Mesenchymal stem cell (in vitro differentiated cells and primary cell): Measurements from ENCODE around the gene STOM. TPM values are rescaled to one million over a fixed set of nuclear protein-coding genes. Genes with fewer than 3 reads are reported as not detected.
A peak's percentile ranks its signal among the peaks of the same experiment; 100 is the strongest.

ENCODE experiments used
- DNase-seq: peaks from one replicate; pipeline ENCODE4 v3.0.0-alpha.2; 2013
- H2AFZ ChIP-seq: one replicate; pipeline ENCODE4 v1.6.1; 2013; ENCODE audit warnings: low read depth, mild to moderate bottlenecking, control low read depth, inconsistent platforms, low read length, moderate library complexity
- H2AK5ac ChIP-seq: 2 replicates; pipeline ENCODE4 v1.6.1; 2013; ENCODE audit warnings: low read length, moderate library complexity, mild to moderate bottlenecking, inconsistent platforms; ENCODE audit not compliant: severe bottlenecking
- H2BK120ac ChIP-seq: one replicate; pipeline ENCODE4 v1.6.1; 2013; ENCODE audit warnings: low read depth, mild to moderate bottlenecking, inconsistent platforms, low read length, moderate library complexity
- H2BK12ac ChIP-seq, 2 experiments: one replicate each; pipeline ENCODE4 v1.6.1; 2013; ENCODE audit warnings: inconsistent platforms in 2 of 2, low read length in 2 of 2, mild to moderate bottlenecking in 2 of 2, moderate library complexity in 2 of 2, control low read depth in 1 of 2
- H2BK15ac ChIP-seq: one replicate; pipeline ENCODE4 v1.6.1; 2013; ENCODE audit warnings: mild to moderate bottlenecking, low read depth, inconsistent platforms; ENCODE audit not compliant: poor library complexity, severe bottlenecking
- H2BK5ac ChIP-seq: 2 replicates; pipeline ENCODE4 v1.6.1; 2013; ENCODE audit warnings: low read depth, mild to moderate bottlenecking, low read length, control low read depth, inconsistent platforms; ENCODE audit not compliant: poor library complexity, severe bottlenecking
- H3K14ac ChIP-seq, 2 experiments: one replicate each; pipeline ENCODE4 v1.6.1; 2013; ENCODE audit warnings: inconsistent platforms in 2 of 2, low read length in 2 of 2, control low read depth in 1 of 2, mild to moderate bottlenecking in 1 of 2, moderate library complexity in 1 of 2
- H3K18ac ChIP-seq, 2 experiments: one replicate each; pipeline ENCODE4 v1.6.1; 2013; ENCODE audit warnings: inconsistent platforms in 2 of 2, low read length in 2 of 2, control low read depth in 1 of 2, low read depth in 1 of 2, mild to moderate bottlenecking in 1 of 2
- H3K23ac ChIP-seq, 2 experiments: one replicate each; pipeline ENCODE4 v1.6.1; 2013; ENCODE audit warnings: inconsistent platforms in 2 of 2, low read length in 2 of 2, mild to moderate bottlenecking in 2 of 2, moderate library complexity in 2 of 2, control low read depth in 1 of 2
- H3K27ac ChIP-seq: 2 replicates; pipeline ENCODE4 v1.5.1; 2013; ENCODE audit warnings: mild to moderate bottlenecking, moderate library complexity, low read length, control low read depth, inconsistent platforms; ENCODE audit not compliant: poor library complexity, severe bottlenecking
- H3K27me3 ChIP-seq, 2 experiments: 2 replicates each; pipeline versions ENCODE4 v1.6.1 to v1.7.0; 2013; ENCODE audit warnings: low read length in 2 of 2, mild to moderate bottlenecking in 2 of 2, moderate library complexity in 2 of 2, control low read depth in 1 of 2, inconsistent platforms in 1 of 2; ENCODE audit not compliant: control insufficient read depth in 1 of 2, insufficient read depth in 1 of 2
- H3K36me3 ChIP-seq, 2 experiments: 2 replicates each; pipeline versions ENCODE4 v1.6.1 to v1.7.0; 2013; ENCODE audit warnings: low read length in 2 of 2, control low read depth in 1 of 2, inconsistent platforms in 1 of 2, low read depth in 1 of 2, mild to moderate bottlenecking in 1 of 2; ENCODE audit not compliant: insufficient read depth in 2 of 2, control insufficient read depth in 1 of 2
- H3K4ac ChIP-seq, 2 experiments: one replicate each; pipeline ENCODE4 v1.6.1; 2013; ENCODE audit warnings: inconsistent platforms in 2 of 2, low read length in 2 of 2, mild to moderate bottlenecking in 2 of 2, moderate library complexity in 2 of 2, control low read depth in 1 of 2, low read depth in 1 of 2
- H3K4me1 ChIP-seq: 2 replicates; pipeline ENCODE4 v1.6.1; 2013; ENCODE audit warnings: low read depth, low read length, control low read depth; ENCODE audit not compliant: control insufficient read depth, insufficient read depth
- H3K4me2 ChIP-seq: 2 replicates; pipeline ENCODE4 v1.6.1; 2013; ENCODE audit warnings: low read length, mild to moderate bottlenecking, inconsistent platforms; ENCODE audit not compliant: poor library complexity, severe bottlenecking
- H3K4me3 ChIP-seq, 2 experiments: 2 replicates each; pipeline versions ENCODE4 v1.5.1 to v1.7.0; 2013; ENCODE audit warnings: low read length in 2 of 2, mild to moderate bottlenecking in 2 of 2, control low read depth in 1 of 2, low read depth in 1 of 2; ENCODE audit not compliant: insufficient read depth in 1 of 2
- H3K79me1 ChIP-seq: replicated peaks from 2 replicates; pipeline ENCODE4 v1.6.1; 2013; ENCODE audit warnings: mild to moderate bottlenecking, control low read depth, low read length, inconsistent platforms; ENCODE audit not compliant: poor library complexity, severe bottlenecking
- H3K9ac ChIP-seq: 2 replicates; pipeline ENCODE4 v1.7.0; 2013; ENCODE audit warnings: mild to moderate bottlenecking, low read length, moderate library complexity
- H3K9me3 ChIP-seq: 2 replicates; pipeline ENCODE4 v1.7.0; 2013; ENCODE audit warnings: mild to moderate bottlenecking, low read length; ENCODE audit not compliant: control insufficient read depth
- H4K8ac ChIP-seq: one replicate; pipeline ENCODE4 v1.6.1; 2013; ENCODE audit warnings: inconsistent platforms, mild to moderate bottlenecking, low read length, moderate library complexity
- H4K91ac ChIP-seq: one replicate; pipeline ENCODE4 v1.6.1; 2013; ENCODE audit warnings: mild to moderate bottlenecking, low read length, inconsistent platforms
- WGBS: methylation state at CpG from one replicate; pipeline ENCODE4 v1.1.7; 2013; ENCODE audit warnings: mixed read lengths; 5-methylcytosine and 5-hydroxymethylcytosine counted together
- polyA plus RNA-seq, 2 experiments: library from polyadenylated mRNA; stranded (reverse); fragments of 200-250 nt; gene quantifications; one replicate each; pipeline ENCODE4 v1.2.3, GENCODE V29; 2013

The STOM gene
- polyA plus RNA-seq (2013, experiment 1 of 2), result 298 TPM
- 315 TPM for polyA plus RNA-seq (2013, experiment 2 of 2)

DNA sequence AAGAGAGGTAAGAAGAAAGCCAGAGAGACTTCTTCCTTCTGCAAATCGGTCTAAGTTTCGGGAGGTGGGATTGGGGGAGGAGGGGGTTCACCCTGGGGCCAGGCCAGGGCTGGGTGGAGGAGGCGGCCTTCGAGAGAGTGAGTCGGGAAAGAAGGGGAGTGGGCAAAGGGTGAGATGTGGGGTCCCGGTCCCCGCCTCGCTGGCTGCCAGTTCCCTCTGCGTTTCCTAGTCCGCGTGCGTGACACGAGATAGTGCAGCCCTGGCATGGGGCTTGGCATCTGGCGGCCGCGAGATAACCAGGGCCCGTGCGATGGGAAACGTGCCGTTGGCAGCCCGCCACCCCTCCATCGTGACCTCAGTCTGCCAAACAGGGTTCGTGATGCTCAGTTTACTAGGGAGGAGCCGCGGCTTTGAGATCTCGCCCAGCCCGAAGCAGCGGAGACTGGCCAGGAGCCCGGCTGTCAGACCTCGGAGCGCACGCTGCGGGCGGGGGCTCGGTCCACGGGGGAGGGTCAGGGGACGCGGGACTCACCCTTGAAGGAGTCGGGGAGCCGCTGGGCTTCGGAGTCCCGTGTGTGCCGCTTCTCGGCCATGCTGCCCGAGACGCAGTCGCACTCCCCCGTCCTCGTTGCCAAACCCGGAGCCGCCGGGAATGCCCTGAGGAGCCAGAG lies at the start of gene STOM:
Gene STOM, minus strand, starts transcription at position 656 of the 671 bp plus-strand sequence. Its CDS starts 63 bp downstream, at position 593.
- Histone ChIP-seq H2AK5ac (no peak within 1 kb of the TSS), H2BK12ac (peak within 1 kb of the TSS; percentile 76 to 96), H2BK120ac (peak within 1 kb of the TSS; percentile 94), H3K79me1 (no peaks in the 10 kb centered on the region), H3K9ac (peak within 1 kb of the TSS; percentile 95), H3K14ac (peak within 1 kb of the TSS in 1 of 2 experiments; percentile 94), H4K91ac (peak within 1 kb of the TSS; percentile 87), H3K27me3 (no peaks in the 10 kb centered on the region), H2AFZ (peak within 1 kb of the TSS; percentile 42), H3K4me3 (peak within 1 kb of the TSS; percentile 60 to 85), H3K18ac (peak within 1 kb of the TSS; percentile 79 to 91), H3K27ac (no peak within 1 kb of the TSS), H3K9me3 (no peaks in the 10 kb centered on the region), H3K4ac (peak within 1 kb of the TSS; percentile 76 to 85), H3K23ac (peak within 1 kb of the TSS in 1 of 2 experiments; percentile 95), H2BK15ac (peak within 1 kb of the TSS; percentile 39), H3K4me2 (peak within 1 kb of the TSS; percentile 52), H2BK5ac (no peak within 1 kb of the TSS), H3K4me1 (peaks cover 8% of the 10 kb centered on the region), H4K8ac (peak within 1 kb of the TSS; percentile 90), H3K36me3 (peaks cover 0 to 12% of the 10 kb centered on the region in 2 experiments)
- 2% methylated on average over 50 of the region's 52 CpGs for WGBS
- peak; percentile 84 for DNase-seq

- Histone ChIP-seq H2AK5ac (no peak overlapping the region), H4K8ac (no peak overlapping the region)
- WGBS, result 67% methylated on average over 3 of the region's 3 CpGs
Observed at GRCh38 chr9:121411993-121412392, 41.9 kb upstream of the STOM start.

GRCh38 chr9:121405899-121406298 lies 35.8 kb upstream of the STOM start:
- H3K36me3 ChIP-seq, result no peaks in the 10 kb centered on the region

More at GRCh38 chr9:121411993-121412392, 41.9 kb upstream of the STOM start:
- no peak overlapping the region for H3K4me3 ChIP-seq
- H3K4me1 ChIP-seq, result no peaks in the 10 kb centered on the region
- H2BK12ac ChIP-seq, result no peak overlapping the region
- no peaks in the 10 kb centered on the region for H3K9me3 ChIP-seq
- H3K36me3 ChIP-seq, result no peaks in the 10 kb centered on the region
- no peaks in the 10 kb centered on the region for H3K79me1 ChIP-seq
- H3K9ac ChIP-seq, result no peak overlapping the region
- no peak overlapping the region for H3K27ac ChIP-seq
- peaks cover 11 to 14% of the 10 kb centered on the region in 2 experiments for H3K27me3 ChIP-seq
- no peak for DNase-seq
- H4K91ac ChIP-seq, result no peak overlapping the region
- no peak overlapping the region for H3K14ac ChIP-seq
- no peak overlapping the region for H3K4me2 ChIP-seq
- no peak overlapping the region for H3K4ac ChIP-seq
- H2AFZ ChIP-seq, result no peak overlapping the region
- no peak overlapping the region for H2BK15ac ChIP-seq
- H3K23ac ChIP-seq, result no peak overlapping the region
- H2BK120ac ChIP-seq, result no peak overlapping the region
- H3K18ac ChIP-seq, result no peak overlapping the region
- no peak overlapping the region for H2BK5ac ChIP-seq

DNA sequence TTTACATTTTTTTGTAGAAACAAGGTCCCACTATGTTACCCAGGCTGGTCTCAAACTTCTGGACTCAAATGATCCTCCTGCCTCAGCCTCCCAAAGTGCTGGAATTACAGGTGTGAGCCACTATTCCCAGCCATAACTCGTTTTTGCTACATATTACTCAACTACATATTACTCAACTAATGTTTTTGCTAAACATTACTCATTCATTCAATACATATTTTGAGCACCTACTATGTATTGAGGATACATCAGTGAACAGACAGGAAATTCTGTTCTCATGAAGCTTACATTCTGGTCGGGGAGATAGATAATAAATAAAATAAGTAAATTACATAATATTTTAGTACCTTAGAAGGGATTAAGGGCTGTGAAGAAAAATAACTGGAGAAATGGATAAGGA lies 34.9 kb upstream of the STOM start:
- Histone ChIP-seq H3K27me3 (peaks cover 0 to under 1% of the 10 kb centered on the region in 2 experiments), H2BK12ac (no peak overlapping the region), H2AFZ (no peak overlapping the region), H3K14ac (no peak overlapping the region), H3K36me3 (no peaks in the 10 kb centered on the region), H3K4ac (no peak overlapping the region), H3K9me3 (no peaks in the 10 kb centered on the region), H3K79me1 (no peaks in the 10 kb centered on the region), H3K9ac (no peak overlapping the region), H2BK15ac (no peak overlapping the region), H4K91ac (no peak overlapping the region), H3K18ac (no peak overlapping the region), H4K8ac (no peak overlapping the region), H3K4me2 (no peak overlapping the region), H3K27ac (no peak overlapping the region), H2AK5ac (no peak overlapping the region), H2BK120ac (no peak overlapping the region), H2BK5ac (no peak overlapping the region), H3K4me3 (no peak overlapping the region), H3K23ac (no peak overlapping the region), H3K4me1 (no peaks in the 10 kb centered on the region)
- DNase-seq, result no peak
- WGBS, result 50% methylated on average over 1 of the region's 2 CpGs

More at GRCh38 chr9:121405899-121406298, 35.8 kb upstream of the STOM start:
- Histone ChIP-seq H3K27me3 (peaks cover 0 to 6% of the 10 kb centered on the region in 2 experiments), H3K18ac (no peak overlapping the region), H2BK120ac (no peak overlapping the region), H3K4ac (no peak overlapping the region), H3K4me3 (no peak overlapping the region), H2BK5ac (no peak overlapping the region), H3K23ac (no peak overlapping the region), H2BK15ac (no peak overlapping the region), H2AFZ (no peak overlapping the region), H3K79me1 (no peaks in the 10 kb centered on the region), H4K91ac (no peak overlapping the region), H3K4me1 (no peaks in the 10 kb centered on the region), H3K27ac (no peak overlapping the region), H3K14ac (no peak overlapping the region), H3K4me2 (no peak overlapping the region), H2BK12ac (no peak overlapping the region), H4K8ac (no peak overlapping the region), H3K9ac (no peak overlapping the region), H3K9me3 (no peaks in the 10 kb centered on the region), H2AK5ac (no peak overlapping the region)
- DNase-seq, result no peak
- no CpG with 5 or more reads among the region's 1 CpG for WGBS
